ENCODE measurements around the gene LIME1. TPM values are rescaled to one million over a fixed set of nuclear protein-coding genes. Genes with fewer than 3 reads are reported as not detected.

The LIME1 gene
- total and polyA plus RNA-seq, 2 of the 8 experiments (the other 6 are each of a cell fraction or from before 2014, with no cell fraction given), result 4.5 to 5.9 TPM

DNA sequence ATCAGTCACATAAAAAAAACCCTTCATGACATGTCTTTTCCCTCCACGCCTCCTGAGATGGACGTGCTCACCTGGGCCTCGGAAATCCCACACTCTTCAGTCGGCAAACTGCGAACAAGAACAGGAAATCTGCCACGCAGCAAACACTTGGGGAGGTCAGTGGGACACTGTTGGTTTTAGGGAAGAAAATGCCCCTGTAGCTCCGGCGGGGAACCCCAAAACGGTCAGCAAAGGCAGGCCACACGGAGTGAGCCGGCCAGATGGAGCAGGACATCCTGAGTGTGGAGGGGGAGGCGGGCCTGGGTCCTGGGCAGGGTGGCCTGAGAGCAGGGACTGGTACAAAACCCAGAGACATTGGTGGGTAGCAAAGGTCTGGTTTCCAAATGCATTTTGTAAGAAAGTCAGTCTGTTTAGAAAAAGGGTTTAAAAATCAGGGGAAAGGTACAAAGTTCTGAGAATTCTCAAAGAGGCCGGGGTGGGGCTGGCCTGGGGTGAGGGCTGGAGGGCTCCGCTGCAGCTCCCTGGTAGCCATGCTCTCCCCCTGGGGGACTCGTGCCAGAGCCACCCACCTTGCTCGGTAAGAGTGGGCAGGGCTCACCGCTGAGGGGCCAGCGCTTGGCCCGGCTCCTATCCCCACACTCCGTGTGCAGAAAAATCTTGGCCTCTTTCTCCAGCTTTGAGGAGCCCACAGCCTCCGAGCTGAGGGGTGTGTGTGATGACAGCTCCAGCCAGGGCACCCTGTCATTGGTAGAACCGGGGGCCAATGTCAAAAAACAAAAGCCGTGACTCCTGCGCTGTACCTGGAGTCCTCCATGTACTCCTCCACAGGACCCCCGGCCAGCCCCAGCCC, 8.3 kb downstream of the LIME1 start:
- H2BK120ac ChIP-seq (replicated peaks; ENCODE audit: low read depth, low read length), result no peak overlapping the region
- peaks cover 0 to 12% (median 6%) of the 10 kb centered on the region in 4 experiments; a peak in 3 of 8 replicates for H3K36me3 ChIP-seq (ENCODE audit: control insufficient read depth in 2 of 4, insufficient read depth in 4 of 4, low read length in 3 of 4)
- no peak overlapping the region for H3K4me2 ChIP-seq (ENCODE audit: insufficient read depth in 1 of 2, low read depth in 2 of 2, low read length in 2 of 2)
- FAIRE-seq (no peak), DNase-seq (ENCODE audit: low read depth in 1 of 2, low spot score in 2 of 2) (no peak)
- no peak overlapping the region for H3K4ac ChIP-seq (replicated peaks; ENCODE audit: insufficient read length, low read depth, low read length)
- no peak overlapping the region for H2BK12ac ChIP-seq (ENCODE audit: low read depth, low read length)
- H4K8ac ChIP-seq (ENCODE audit: extremely low read depth, insufficient read depth, low read length), result no peak overlapping the region; the same call in 1 of the 2 replicates
- H3K56ac ChIP-seq (replicated peaks; ENCODE audit: insufficient read length, low read depth, low read length), result no peak overlapping the region
- peaks cover 0 to 3% of the 10 kb centered on the region in 2 experiments for H4K20me1 ChIP-seq (replicated peaks in 1 of 2; ENCODE audit: control insufficient read depth in 1 of 2, insufficient read depth in 2 of 2, low read length in 2 of 2)
- POLR2A ChIA-PET (ENCODE audit: partially characterized antibody), result interaction anchor here (0.8 to 1.3 kb wide), 2 partner anchors 9 to 120 kb away, joined by 4 read pairs; partner anchors contain the start of genes LIME1 and TPD52L2
- no peak overlapping the region for H3K4me3 ChIP-seq (ENCODE audit: extremely low read depth in 1 of 4, insufficient read depth in 2 of 4, low read depth in 3 of 4, low read length in 4 of 4)
- H4K5ac ChIP-seq (ENCODE audit: insufficient read length, low read depth, low read length), result no peak overlapping the region
- CTCF ChIA-PET (ENCODE audit: partially characterized antibody), result interaction anchor here (0.6 to 1.2 kb wide), 4 partner anchors 31 to 118 kb away, joined by 3 read pairs; no protein-coding TSS in a partner anchor
- no peak overlapping the region for H4K91ac ChIP-seq (replicated peaks; ENCODE audit: insufficient read length, low read length)
- no peak overlapping the region for H2AK5ac ChIP-seq (ENCODE audit: low read depth, low read length)
- no peaks in the 10 kb centered on the region for H3K27me3 ChIP-seq (replicated peaks in 1 of 4; ENCODE audit: control insufficient read depth in 3 of 4, extremely low read depth in 1 of 4, insufficient read depth in 3 of 4, low read length in 3 of 4)
- no peak overlapping the region for H2BK5ac ChIP-seq (ENCODE audit: low read depth, low read length)
- no peak overlapping the region for H3K18ac ChIP-seq (ENCODE audit: extremely low read depth, low read length)
- no peak overlapping the region for H3K14ac ChIP-seq (ENCODE audit: insufficient read length)
- H2BK20ac ChIP-seq (ENCODE audit: low read length), result no peak overlapping the region
- no peak overlapping the region for H3K9ac ChIP-seq (replicated peaks in 1 of 4; ENCODE audit: extremely low read depth in 1 of 4, low read depth in 3 of 4, low read length in 3 of 4)
- peaks cover 6% of the 10 kb centered on the region; the same call in 1 of the 2 replicates for H3K23me2 ChIP-seq (ENCODE audit: low read depth, low read length)
- no peaks in the 10 kb centered on the region; the same call in 1 of the 2 replicates for H3K79me1 ChIP-seq (ENCODE audit: low read depth, low read length)
- H2AFZ ChIP-seq (ENCODE audit: low read length), result no peak overlapping the region
- no peak overlapping the region for H3K23ac ChIP-seq (ENCODE audit: insufficient read length)
- H2BK15ac ChIP-seq (ENCODE audit: low read length), result no peak overlapping the region
- WGBS, 2 experiments (ENCODE audit: extremely low coverage in 1 of 2, insufficient coverage in 1 of 2, insufficient read length in 1 of 2, insufficient replicate concordance in 2 of 2, low coverage in 1 of 2, low lambda C conversion rate in 2 of 2, missing lambda C conversion rate in 1 of 2), result 85% methylated on average over 20 of the region's 25 CpGs; no CpG with 5 or more reads in 1 of the 2 experiments
- H3K79me2 ChIP-seq (ENCODE audit: control insufficient read depth in 1 of 2, insufficient read depth in 2 of 2, low read length in 2 of 2), result no peaks in the 10 kb centered on the region
- TF ChIP-seq RFX5 (IDR thresholded peaks at IDR 0.05; ENCODE audit: borderline replicate concordance, low read depth, low read length) (no peak), TAF1 (IDR thresholded peaks at IDR 0.05; ENCODE audit: low read depth, low read length) (no peak), TBP (IDR thresholded peaks at IDR 0.05; ENCODE audit: low read depth, low read length) (no peak), BACH1 (IDR thresholded peaks at IDR 0.05; ENCODE audit: low read length) (no peak), SAP30 (IDR thresholded peaks at IDR 0.05; ENCODE audit: insufficient read depth, insufficient replicate concordance, low read length) (no peak), POU5F1 (IDR thresholded peaks at IDR 0.05; ENCODE audit: low read depth, low read length) (no peak)
- H3K9me3 ChIP-seq (ENCODE audit: insufficient read depth in 2 of 2, low read depth in 1 of 2, low read length in 1 of 2), result no peaks in the 10 kb centered on the region
- H3K4me1 ChIP-seq (replicated peaks in 1 of 4; ENCODE audit: control insufficient read depth in 3 of 4, insufficient read depth in 4 of 4, low read length in 3 of 4), result peaks cover 0 to 8% (median 7%) of the 10 kb centered on the region in 4 experiments; a peak in 5 of 7 replicates
- H3K27ac ChIP-seq (ENCODE audit: low read depth, low read length), result no peak overlapping the region
